Renal cortex interstitium (tissue), 11 donors: Measurements from ENCODE around the gene SIVA1. TPM values are rescaled to one million over a fixed set of nuclear protein-coding genes. Genes with fewer than 3 reads are reported as not detected.

Experiments
- DNase-seq, 11 donors: peaks; one replicate each; pipeline ENCODE4 v3.0.0-alpha.2; 2013; ENCODE audit warnings: low read depth in 9 of 11, low spot score in 4 of 11; ENCODE audit errors: extremely low read depth in 1 of 11
- polyA plus RNA-seq, 3 donors: library from polyadenylated mRNA; unstranded; fragments of 120-200 nt; gene quantifications; one replicate each; pipeline ENCODE4 v1.2.1, GENCODE V29; 2013; ENCODE audit not compliant: insufficient read length in 3 of 3

SIVA1 gene
- polyA plus RNA-seq, 3 donors: 41.7 to 89.7 (median 73.7) TPM

- peak in 3 of 11 donors; percentile 42 to 66 (median 55) for DNase-seq
Observed at GRCh38 chr14:104799244-104800014, 46.5 kb downstream of the SIVA1 start.

GRCh38 chr14:104800015-104800770 is 47.2 kb downstream of the SIVA1 start:
- peak in 5 of 11 donors; percentile 60 to 67 (median 65) for DNase-seq

GRCh38 chr14:104800771-104801519 is 48.0 kb downstream of the SIVA1 start, which contains the start of gene ZBTB42:
ZBTB42 (plus strand) TSS chr14:104801101; CDS start chr14:104801198, 97 bp downstream.
- DNase-seq: peak in 3 of 11 donors; percentile 46 to 63 (median 56)

GRCh38 chr14:104801520-104802393 is 48.8 kb downstream of the SIVA1 start:
- DNase-seq: no peak

- no peak for DNase-seq
Observed at GRCh38 chr14:104802394-104803184, 49.6 kb downstream of the SIVA1 start.

- DNase-seq: no peak
Observed at GRCh38 chr14:104803280-104803911, 50.4 kb downstream of the SIVA1 start.

- no peak for DNase-seq
Observed at GRCh38 chr14:104803912-104804410, 51.0 kb downstream of the SIVA1 start.

- no peak for DNase-seq
Observed at GRCh38 chr14:104804481-104805325, 51.8 kb downstream of the SIVA1 start.

- DNase-seq: no peak
Observed at GRCh38 chr14:104805326-104805678, 52.4 kb downstream of the SIVA1 start.

GRCh38 chr14:104805941-104806624 is 53.1 kb downstream of the SIVA1 start:
- no peak for DNase-seq

GRCh38 chr14:104806625-104807465 is 53.9 kb downstream of the SIVA1 start:
- no peak for DNase-seq

GRCh38 chr14:104808456-104808855 is 55.5 kb downstream of the SIVA1 start:
- DNase-seq: no peak
